WTC11 (cell line): ENCODE results near the gene KRT83. TPM values are rescaled to one million over a fixed set of nuclear protein-coding genes. Genes with fewer than 3 reads are reported as not detected.

Source experiments
- ATAC-seq: fragments of 200-7000 bp; cut with Tn5 transposase; 2 replicates; pipeline ENCODE4 v1.10.0; 2021; ENCODE audit warnings: mild to moderate bottlenecking, moderate library complexity
- CTCF ChIA-PET: fragments of 300-600 bp; sonication (Branson Sonifier 250); formaldehyde crosslinking; loops from one replicate; lab custom pipeline; 2021; ENCODE audit warnings: antibody characterized with exemption; lab: Charles Lee
- POLR2A ChIA-PET: fragments of 350-600 bp; sonication (Branson Sonifier 250); formaldehyde crosslinking; loops from one replicate; lab custom pipeline; 2021; ENCODE audit warnings: antibody characterized with exemption; lab: Charles Lee
- DNase-seq: peaks from one replicate; pipeline ENCODE4 v3.0.0; 2021; ENCODE audit warnings: low spot score
- H3K27ac Mint-ChIP-seq: 2 replicates; pipeline ENCODE4 v1.8.0; 2021; ENCODE audit warnings: mixed read lengths
- H3K27me3 Mint-ChIP-seq: 2 replicates; pipeline ENCODE4 v1.8.0; 2021; ENCODE audit warnings: low read depth, mild to moderate bottlenecking, moderate library complexity, mixed read lengths
- H3K36me3 Mint-ChIP-seq: 2 replicates; pipeline ENCODE4 v1.8.0; 2021; ENCODE audit warnings: mixed read lengths
- H3K4me1 Mint-ChIP-seq: 2 replicates; pipeline ENCODE4 v1.8.0; 2022; ENCODE audit warnings: mixed read lengths
- H3K4me3 Mint-ChIP-seq: 2 replicates; pipeline ENCODE4 v1.8.0; 2021; ENCODE audit warnings: mild to moderate bottlenecking, moderate library complexity, mixed read lengths
- H3K9me3 Mint-ChIP-seq: 2 replicates; pipeline ENCODE4 v1.8.0; 2021; ENCODE audit warnings: mixed read lengths
- ARID4B ChIP-seq: sonication (generic); formaldehyde crosslinking; IDR thresholded peaks from 2 replicates; pipeline ENCODE4 v1.8.0; 2023; ENCODE audit warnings: missing genetic modification reagents, mild to moderate bottlenecking, borderline replicate concordance
- ATF1 ChIP-seq: sonication (generic); formaldehyde crosslinking; IDR thresholded peaks from 2 replicates; pipeline ENCODE4 v1.8.1; 2023; ENCODE audit warnings: mild to moderate bottlenecking, moderate library complexity, missing genetic modification reagents
- ATF3 ChIP-seq: sonication (generic); formaldehyde crosslinking; conservative IDR thresholded peaks from 2 replicates; pipeline ENCODE4 v1.8.1; 2022; ENCODE audit warnings: mild to moderate bottlenecking, missing genetic modification reagents
- ATF6 ChIP-seq: sonication (generic); formaldehyde crosslinking; IDR thresholded peaks from 2 replicates; pipeline ENCODE4 v1.8.1; 2023; ENCODE audit warnings: mild to moderate bottlenecking, missing genetic modification reagents
- ESRRA ChIP-seq: sonication (generic); formaldehyde crosslinking; IDR thresholded peaks from 2 replicates; pipeline ENCODE4 v1.8.1; 2022; ENCODE audit warnings: mild to moderate bottlenecking, missing genetic modification reagents, borderline replicate concordance
- FOXJ3 ChIP-seq: sonication (generic); formaldehyde crosslinking; IDR thresholded peaks from 2 replicates; pipeline ENCODE4 v1.9.0; 2021; ENCODE audit warnings: missing genetic modification reagents, mild to moderate bottlenecking, borderline replicate concordance
- GRHL2 ChIP-seq: fragments of 250-450 bp; sonication (Bioruptor Pico); IDR thresholded peaks from 2 replicates; pipeline ENCODE4 v1.8.0; 2022; ENCODE audit warnings: mild to moderate bottlenecking, moderate library complexity; ENCODE audit not compliant: insufficient replicate concordance, severe bottlenecking
- JUN ChIP-seq: sonication (generic); formaldehyde crosslinking; IDR thresholded peaks from 2 replicates; pipeline ENCODE4 v1.8.0; 2023; ENCODE audit warnings: mild to moderate bottlenecking, missing genetic modification reagents
- MLX ChIP-seq: sonication (generic); formaldehyde crosslinking; IDR thresholded peaks from 2 replicates; pipeline ENCODE4 v1.8.1; 2023; ENCODE audit warnings: mild to moderate bottlenecking, missing genetic modification reagents, moderate library complexity
- MYBL2 ChIP-seq: sonication (generic); formaldehyde crosslinking; IDR thresholded peaks from 2 replicates; pipeline ENCODE4 v1.8.1; 2023; ENCODE audit warnings: mild to moderate bottlenecking, moderate library complexity, missing genetic modification reagents
- NFYB ChIP-seq: sonication (generic); formaldehyde crosslinking; conservative IDR thresholded peaks from 2 replicates; pipeline ENCODE4 v1.8.0; 2022; ENCODE audit warnings: low read depth, missing genetic modification reagents
- NR3C1 ChIP-seq: sonication (generic); formaldehyde crosslinking; conservative IDR thresholded peaks from 2 replicates; pipeline ENCODE4 v1.8.1; 2023; ENCODE audit warnings: low read depth, mild to moderate bottlenecking, missing genetic modification reagents
- PRRX2 ChIP-seq: fragments of 250-450 bp; sonication (Bioruptor Pico); IDR thresholded peaks from 2 replicates; pipeline ENCODE4 v1.8.0; 2021; ENCODE audit warnings: mild to moderate bottlenecking
- SMAD4 ChIP-seq: sonication (generic); formaldehyde crosslinking; IDR thresholded peaks from 2 replicates; pipeline ENCODE4 v1.8.0; 2022; ENCODE audit warnings: mild to moderate bottlenecking, missing genetic modification reagents
- TEAD1 ChIP-seq: sonication (generic); formaldehyde crosslinking; IDR thresholded peaks from 2 replicates; pipeline ENCODE4 v1.8.0; 2022; ENCODE audit warnings: mild to moderate bottlenecking, missing genetic modification reagents
- TEAD4 ChIP-seq: sonication (generic); formaldehyde crosslinking; IDR thresholded peaks from 2 replicates; pipeline ENCODE4 v1.8.0; 2022; ENCODE audit warnings: mild to moderate bottlenecking, missing genetic modification reagents
- TP53 ChIP-seq: sonication (generic); formaldehyde crosslinking; IDR thresholded peaks from 2 replicates; pipeline ENCODE4 v1.8.1; 2023; ENCODE audit warnings: mild to moderate bottlenecking, missing genetic modification reagents
- ZNF121 ChIP-seq: sonication (generic); formaldehyde crosslinking; IDR thresholded peaks from 2 replicates; pipeline ENCODE4 v1.8.0; 2023; ENCODE audit warnings: missing genetic modification reagents
- ZNF138 ChIP-seq: sonication (generic); formaldehyde crosslinking; conservative IDR thresholded peaks from 2 replicates; pipeline ENCODE4 v1.8.1; 2022; ENCODE audit warnings: mild to moderate bottlenecking, moderate library complexity, missing genetic modification reagents
- ZNF263 ChIP-seq: sonication (generic); formaldehyde crosslinking; IDR thresholded peaks from 2 replicates; pipeline ENCODE4 v1.8.1; 2022; ENCODE audit warnings: low read depth, mild to moderate bottlenecking, moderate library complexity, missing genetic modification reagents
- ZNF671 ChIP-seq: fragments of 250-450 bp; sonication (Bioruptor Pico); IDR thresholded peaks from 2 replicates; pipeline ENCODE4 v1.8.0; 2021; ENCODE audit warnings: mild to moderate bottlenecking
- ZSCAN18 ChIP-seq: fragments of 250-450 bp; sonication (Bioruptor Pico); IDR thresholded peaks from 2 replicates; pipeline ENCODE4 v2.1.2; 2022; ENCODE audit warnings: mild to moderate bottlenecking, moderate library complexity
- total RNA-seq: library from RNA; stranded (reverse); gene quantifications from 3 replicates; pipeline ENCODE4 v1.2.3, GENCODE V29; 2021

The KRT83 gene
- total RNA-seq, 1 experiment from 2014 or later = not detected

- TF ChIP-seq ARID4B (CRISPR knock-in tag) = no peak
- no peak for TF ChIP-seq MLX (CRISPR knock-in tag)
- TF ChIP-seq ZNF121 (CRISPR knock-in tag) = no peak
- TF ChIP-seq PRRX2 = no peak
- no peak for TF ChIP-seq TEAD1 (CRISPR knock-in tag)
- TF ChIP-seq TP53 = no peak
- TF ChIP-seq GRHL2 = no peak
- TF ChIP-seq NFYB = no peak
- no peak for TF ChIP-seq ATF3 (CRISPR knock-in tag)
- no peak for TF ChIP-seq SMAD4
Observed at GRCh38 chr12:52298677-52299190, 22.5 kb downstream of the KRT83 start (continued).

- Mint-ChIP-seq H3K36me3 (no peaks in the 10 kb centered on the region), H3K4me1 (no peaks in the 10 kb centered on the region), H3K27ac (no peak overlapping the region), H3K9me3 (no peaks in the 10 kb centered on the region), H3K27me3 (peaks cover 3% of the 10 kb centered on the region), H3K4me3 (no peak overlapping the region)
- no peak for DNase-seq
- ATAC-seq = no peak
- POLR2A ChIA-PET = no interaction called here
- CTCF ChIA-PET = interaction anchor here (1.2 to 1.9 kb wide), 2 partner anchors 18 to 153 kb away, joined by 3 to 11 read pairs; no protein-coding TSS in a partner anchor
- TF ChIP-seq ZNF263 (no peak), ATF3 (CRISPR knock-in tag) (no peak), ATF1 (CRISPR knock-in tag) (no peak), ESRRA (CRISPR knock-in tag) (no peak), ZNF138 (CRISPR knock-in tag) (no peak), TEAD4 (no peak), ZNF671 (CRISPR knock-in tag) (no peak), NR3C1 (no peak), FOXJ3 (CRISPR knock-in tag) (no peak), ATF6 (CRISPR knock-in tag) (no peak), MYBL2 (CRISPR knock-in tag) (no peak), ZSCAN18 (no peak), JUN (CRISPR knock-in tag) (no peak), TP53 (no peak)
- TF ChIP-seq, all 79 proteins: peak for 0
Observed at GRCh38 chr12:52296572-52297215, 24.5 kb downstream of the KRT83 start.
